Hepatocyte (in vitro differentiated cells): ENCODE results near the gene CDS2.

ENCODE experiments used
- CTCF ChIP-seq: fragments of 200-600 bp; sonication (generic); IDR thresholded peaks from 2 replicates; pipeline ENCODE4 v1.5.1; 2016; ENCODE audit warnings: antibody characterized with exemption, mild to moderate bottlenecking; ENCODE audit not compliant: poor library complexity
- EZH2 ChIP-seq: fragments of 200-600 bp; sonication (generic); IDR thresholded peaks from 2 replicates; pipeline ENCODE4 v1.6.1; 2016; ENCODE audit warnings: antibody characterized with exemption, mild to moderate bottlenecking, borderline replicate concordance
- EZH2phosphoT487 ChIP-seq: fragments of 200-600 bp; sonication (generic); IDR thresholded peaks from one replicate; pipeline ENCODE4 v1.6.1; 2018; ENCODE audit warnings: antibody characterized with exemption, mild to moderate bottlenecking, low read depth, moderate library complexity; ENCODE audit not compliant: unreplicated experiment, severe bottlenecking

GRCh38 chr20:5215672-5216304 lies 89.0 kb downstream of the CDS2 start:
- TF ChIP-seq CTCF (no peak), EZH2 (no peak), EZH2phosphoT487 (no peak)
